HepG2 (cell line): Measurements from ENCODE around the gene PTPN5. TPM values are rescaled to one million over a fixed set of nuclear protein-coding genes. Genes with fewer than 3 reads are reported as not detected.

Source experiments
- ATAC-seq: fragments of 200-7000 bp; cut with Tn5 transposase; 3 replicates; pipeline ENCODE4 v1.9.1; 2020; ENCODE audit warnings: mild to moderate bottlenecking, moderate library complexity
- BruUV-seq: library from RNA; stranded (reverse); fragments of 400-500 nt; replicated peaks from 2 replicates; lab custom pipeline; 2021; lab: Mats Ljungman, UMichigan
- CTCF ChIA-PET: fragments of 300-600 bp; formaldehyde crosslinking; extraction: SDS; loops from one replicate; lab custom pipeline; 2021; ENCODE audit warnings: low total read pairs, inconsistent platforms, low intra/inter-chr PET ratio; lab: Yijun Ruan, JAX
- POLR2A ChIA-PET: fragments of 350-600 bp; sonication (Branson Sonifier 250); formaldehyde crosslinking; loops from one replicate; lab custom pipeline; 2020; ENCODE audit warnings: antibody characterized with exemption, inconsistent platforms; lab: Yijun Ruan, JAX
- DNase-seq: peaks from one replicate; pipeline ENCODE4 v3.0.0-alpha.2; 2015; ENCODE audit warnings: low spot score
- FAIRE-seq: peaks from 3 replicates; lab custom pipeline; 2011; peaks lifted over from hg19 to GRCh38; lab: Jason Lieb, UNC
- H2AFZ ChIP-seq: one replicate; pipeline ENCODE4 v1.6.1; 2011; ENCODE audit warnings: low read length, inconsistent platforms
- H3K27ac ChIP-seq: fragments of 300-600 bp; 3 replicates; pipeline ENCODE4 v1.8.0; 2011; ENCODE audit warnings: mixed run types, mild to moderate bottlenecking, mixed read lengths, low read length, inconsistent platforms; ENCODE audit not compliant: insufficient read depth; ENCODE audit errors: extremely low read length
- H3K27me3 ChIP-seq, 2 experiments: fragments of 200-600 bp in 1 of 2; 2 replicates in 1 of 2; 3 replicates in 1 of 2; pipeline versions ENCODE4 v1.6.0 to v1.8.0; 2011; ENCODE audit warnings: low read length in 2 of 2, mild to moderate bottlenecking in 2 of 2, moderate library complexity in 2 of 2, inconsistent platforms in 1 of 2; ENCODE audit not compliant: insufficient read depth in 2 of 2, control insufficient read depth in 1 of 2
- H3K36me3 ChIP-seq, 2 experiments: fragments of 200-600 bp in 1 of 2; replicated peaks in 1 of 2; 2 replicates in 1 of 2; 3 replicates in 1 of 2; pipeline versions ENCODE4 v1.5.1 to v1.8.0; 2011; ENCODE audit warnings: low read length in 2 of 2, inconsistent platforms in 1 of 2; ENCODE audit not compliant: insufficient read depth in 2 of 2, control insufficient read depth in 1 of 2
- H3K4me1 ChIP-seq: 2 replicates; pipeline ENCODE4 v1.5.1; 2012; ENCODE audit warnings: low read length, inconsistent platforms; ENCODE audit not compliant: insufficient read depth
- H3K4me2 ChIP-seq: 2 replicates; pipeline ENCODE4 v1.6.0; 2011; ENCODE audit warnings: low read depth, low read length, inconsistent platforms
- H3K4me3 ChIP-seq, 3 experiments: fragments of 200-600 bp in 1 of 3; sonication (generic), shearing (Covaris generic) in 1 of 3; replicated peaks in 1 of 3; 2 replicates each; pipeline ENCODE4 v1.5.1; 2011 to 2016; ENCODE audit warnings: low read length in 3 of 3, inconsistent platforms in 2 of 3, low read depth in 2 of 3, mild to moderate bottlenecking in 2 of 3, control low read depth in 1 of 3, mixed read lengths in 1 of 3; ENCODE audit not compliant: insufficient read depth in 1 of 3
- H3K79me2 ChIP-seq: one replicate; pipeline ENCODE4 v1.6.1; 2011; ENCODE audit warnings: low read length, inconsistent platforms; ENCODE audit not compliant: insufficient read depth
- H3K9ac ChIP-seq: 2 replicates; pipeline ENCODE4 v1.6.0; 2011; ENCODE audit warnings: mild to moderate bottlenecking, low read depth, low read length, inconsistent platforms; ENCODE audit not compliant: insufficient read depth
- H3K9me3 ChIP-seq: 2 replicates; pipeline ENCODE4 v1.5.1; 2012; ENCODE audit warnings: mild to moderate bottlenecking, low read length
- H4K20me1 ChIP-seq: 2 replicates; pipeline ENCODE4 v1.6.0; 2011; ENCODE audit warnings: inconsistent platforms, mild to moderate bottlenecking, low read length, moderate library complexity; ENCODE audit not compliant: insufficient read depth
- HDAC1 ChIP-seq: sonication (generic); formaldehyde crosslinking; IDR thresholded peaks from 2 replicates; pipeline ENCODE4 v1.5.1; 2020; ENCODE audit warnings: mild to moderate bottlenecking, missing genetic modification reagents
- MLLT10 ChIP-seq: sonication (generic); formaldehyde crosslinking; IDR thresholded peaks from 2 replicates; pipeline ENCODE4 v1.4.0; 2020; ENCODE audit warnings: missing genetic modification reagents
- MTA1 ChIP-seq: sonication (generic); formaldehyde crosslinking; IDR thresholded peaks from 2 replicates; pipeline ENCODE4 v1.4.0; 2020; ENCODE audit warnings: missing genetic modification reagents, mild to moderate bottlenecking, borderline replicate concordance
- NPAS2 ChIP-seq: sonication (generic); formaldehyde crosslinking; IDR thresholded peaks from 2 replicates; pipeline ENCODE4 v1.8.0; 2022; ENCODE audit warnings: mild to moderate bottlenecking, missing genetic modification reagents, borderline replicate concordance
- RBFOX2 ChIP-seq: fragments of 200-400 bp; formaldehyde crosslinking; IDR thresholded peaks from 2 replicates; pipeline ENCODE4 v1.6.1; 2017; ENCODE audit warnings: low read depth, mild to moderate bottlenecking, low read length
- SMARCC2 ChIP-seq: fragments of 450-650 bp; IDR thresholded peaks from 2 replicates; pipeline ENCODE4 v1.6.1; 2017; ENCODE audit warnings: antibody characterized with exemption, mild to moderate bottlenecking
- ZBTB7A ChIP-seq: sonication (generic); formaldehyde crosslinking; IDR thresholded peaks from 2 replicates; pipeline ENCODE4 v1.8.0; 2022; ENCODE audit warnings: mild to moderate bottlenecking, missing genetic modification reagents
- ZHX2 ChIP-seq, 2 experiments: sonication (generic) in 1 of 2; formaldehyde crosslinking in 1 of 2; IDR thresholded peaks; 2 replicates each; pipeline versions ENCODE4 v1.6.1 to v1.9.0; 2014 to 2022; ENCODE audit warnings: antibody characterized with exemption in 1 of 2, borderline replicate concordance in 1 of 2, inconsistent platforms in 1 of 2, low read depth in 1 of 2, missing genetic modification reagents in 1 of 2
- ZNF232 ChIP-seq: sonication (generic); formaldehyde crosslinking; IDR thresholded peaks from 2 replicates; pipeline ENCODE4 v1.4.0; 2020; ENCODE audit warnings: missing genetic modification reagents, borderline replicate concordance
- ZNF333 ChIP-seq: sonication (generic); formaldehyde crosslinking; IDR thresholded peaks from 2 replicates; pipeline ENCODE4 v1.4.0; 2020; ENCODE audit warnings: mild to moderate bottlenecking, missing genetic modification reagents, borderline replicate concordance
- ZNF652 ChIP-seq: IDR thresholded peaks from 2 replicates; pipeline ENCODE4 v1.6.1; 2016; ENCODE audit warnings: low read depth, borderline replicate concordance
- ZNF737 ChIP-seq: sonication (generic); formaldehyde crosslinking; IDR thresholded peaks from 2 replicates; pipeline ENCODE4 v1.5.0; 2020; ENCODE audit warnings: missing genetic modification reagents, mild to moderate bottlenecking, borderline replicate concordance
- ZNF83 ChIP-seq: sonication (generic); formaldehyde crosslinking; IDR thresholded peaks from 2 replicates; pipeline ENCODE4 v1.4.0; 2020; ENCODE audit warnings: missing genetic modification reagents, mild to moderate bottlenecking, borderline replicate concordance
- ZNF839 ChIP-seq: sonication (generic); formaldehyde crosslinking; IDR thresholded peaks from 2 replicates; pipeline ENCODE4 v1.4.0; 2020; ENCODE audit warnings: missing genetic modification reagents, mild to moderate bottlenecking, borderline replicate concordance
- WGBS: methylation state at CpG from one replicate; pipeline ENCODE4 v1.1.6; 2017; ENCODE audit warnings: low lambda C conversion rate; 5-methylcytosine and 5-hydroxymethylcytosine counted together
- in situ Hi-C: cut with HindIII; loops from 2 replicates; pipeline ENCODE4 v1.10.0; 2017; ENCODE audit warnings: low pct_unique_long_range_greater_than_20kb; ENCODE audit not compliant: extremely low pct_ligation_motif_present
- intact Hi-C: fragments of 100-400 bp; cut with micrococcal nuclease; formaldehyde crosslinking; loops from one replicate; pipeline ENCODE4 v1.10.0; 2022; ENCODE audit not compliant: unreplicated experiment
- polyA plus RNA-seq, 8 experiments: library from polyadenylated mRNA; depleted of rRNA in 3 of 8; stranded (reverse) in 7 of 8; unstranded in 1 of 8; fragments of >200 nt; fragmentation: Illumina TruSeq in 4 of 8; extraction: Trizol in 4 of 8; gene quantifications; 2 replicates each; pipeline versions ENCODE4 v1.2.1 to v1.2.3, GENCODE V29; 2011 to 2016; ENCODE audit warnings: low read depth in 4 of 8, missing spikeins in 1 of 8, mixed read lengths in 1 of 8; ENCODE audit not compliant: insufficient read depth in 1 of 8
- total RNA-seq, 5 experiments: library from RNA; depleted of rRNA; stranded (reverse); fragments of >200 nt; fragmentation: Illumina TruSeq; extraction: Trizol; gene quantifications; 2 replicates each; pipeline ENCODE4 v1.2.3, GENCODE V29; 2016; ENCODE audit warnings: low read depth in 1 of 5
- TF ChIP-seq, protein P1 (sequence below): IDR thresholded peaks from 2 replicates; pipeline ENCODE4 v1.6.1; 2016; ENCODE audit warnings: mild to moderate bottlenecking, missing biosample characterization, missing genetic modification reagents
- TF ChIP-seq, protein P2 (sequence below): conservative IDR thresholded peaks from 2 replicates; pipeline ENCODE4 v1.6.1; 2018; ENCODE audit warnings: missing genetic modification reagents

Gene PTPN5
- total and polyA plus RNA-seq, 2 of the 13 experiments (the other 11 are each of a cell fraction or from before 2014, with no cell fraction given), result not detected

DNA sequence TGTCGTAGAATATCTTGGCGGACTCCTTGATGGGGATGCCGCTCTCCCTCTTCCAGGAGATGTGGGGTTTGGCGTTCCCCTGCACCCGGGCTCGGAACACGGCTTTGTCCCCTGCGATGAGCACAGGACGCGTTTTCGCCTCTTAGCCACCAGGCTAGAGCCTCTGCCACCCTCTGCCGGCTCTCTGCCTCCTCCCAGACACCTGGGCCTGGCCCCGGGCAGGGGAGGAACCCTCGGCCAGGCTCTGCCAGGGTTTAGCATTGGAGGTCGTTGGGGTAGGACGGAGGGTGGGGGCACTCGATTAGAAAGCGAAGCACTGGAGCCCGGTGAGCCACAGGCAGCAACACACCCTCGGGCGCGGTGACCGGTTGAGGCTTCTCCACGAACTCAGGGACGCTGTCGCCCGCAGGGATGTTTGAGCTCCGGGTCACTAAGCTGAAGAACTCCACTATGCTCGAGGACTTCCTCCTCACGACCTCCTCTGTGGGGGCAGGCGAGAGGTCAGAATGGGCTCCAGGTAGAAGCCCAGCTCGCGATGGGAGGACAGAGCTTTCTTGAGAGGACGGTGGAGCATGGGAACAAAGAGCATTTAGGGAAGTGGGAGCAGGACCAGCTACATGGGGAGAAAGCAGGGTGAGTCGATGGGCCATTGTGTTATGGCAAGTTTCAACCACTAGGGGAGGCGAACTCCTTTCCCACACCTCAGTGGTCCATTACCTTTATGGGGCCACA lies 69.9 kb downstream of the PTPN5 start:
- DNase-seq, result no peak
- POLR2A ChIA-PET, result no interaction called here
- Histone ChIP-seq H3K27me3 (peaks cover 4 to 52% of the 10 kb centered on the region in 2 experiments; a peak in 4 of 5 replicates), H3K9ac (no peak overlapping the region), H3K4me2 (peak overlapping the region; percentile 91), H4K20me1 (no peaks in the 10 kb centered on the region), H3K4me3 (peak overlapping the region; percentile 30 to 63 (median 38); a peak in 5 of 6 replicates), H3K79me2 (no peaks in the 10 kb centered on the region), H3K9me3 (no peaks in the 10 kb centered on the region), H3K36me3 (no peaks in the 10 kb centered on the region), H2AFZ (peak overlapping the region; percentile 69), H3K4me1 (peaks cover 24% of the 10 kb centered on the region), H3K27ac (no peak overlapping the region)
- peak; percentile 79 for ATAC-seq
- WGBS, result 13% methylated on average over 18 of the region's 36 CpGs
- in situ Hi-C loops, result no loop called here
- CTCF ChIA-PET, result interaction anchor here (1.1 kb wide), 1 partner anchor 10 kb away, joined by 3 read pairs; no protein-coding TSS in a partner anchor
- intact Hi-C loops, result no loop called here
- peak; percentile 28 for FAIRE-seq
- BruUV-seq, result no TSS peak
- TF ChIP-seq ZNF652 (no peak), MLLT10 (no peak), ZNF333 (no peak), ZNF737 (no peak), NPAS2 (CRISPR knock-in tag) (no peak), ZBTB7A (no peak), ZNF83 (CRISPR knock-in tag) (no peak), ZNF232 (CRISPR knock-in tag) (no peak), ZHX2 (IDR thresholded peaks at IDR 0.05; ENCODE audit: low read depth) (no peak), ZHX2 (CRISPR knock-in tag; IDR thresholded peaks at IDR 0.05; ENCODE audit: borderline replicate concordance) (no peak), HDAC1 (no peak), ZNF839 (CRISPR knock-in tag) (no peak), RBFOX2 (no peak), MTA1 (0 out of 2 replicates have a peak, but pooled peaks have one; percentile 34), SMARCC2 (no peak)
- TF ChIP-seq, protein P1, sequence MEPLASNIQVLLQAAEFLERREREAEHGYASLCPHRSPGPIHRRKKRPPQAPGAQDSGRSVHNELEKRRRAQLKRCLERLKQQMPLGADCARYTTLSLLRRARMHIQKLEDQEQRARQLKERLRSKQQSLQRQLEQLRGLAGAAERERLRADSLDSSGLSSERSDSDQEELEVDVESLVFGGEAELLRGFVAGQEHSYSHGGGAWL, result no peak
- TF ChIP-seq, protein P2, sequence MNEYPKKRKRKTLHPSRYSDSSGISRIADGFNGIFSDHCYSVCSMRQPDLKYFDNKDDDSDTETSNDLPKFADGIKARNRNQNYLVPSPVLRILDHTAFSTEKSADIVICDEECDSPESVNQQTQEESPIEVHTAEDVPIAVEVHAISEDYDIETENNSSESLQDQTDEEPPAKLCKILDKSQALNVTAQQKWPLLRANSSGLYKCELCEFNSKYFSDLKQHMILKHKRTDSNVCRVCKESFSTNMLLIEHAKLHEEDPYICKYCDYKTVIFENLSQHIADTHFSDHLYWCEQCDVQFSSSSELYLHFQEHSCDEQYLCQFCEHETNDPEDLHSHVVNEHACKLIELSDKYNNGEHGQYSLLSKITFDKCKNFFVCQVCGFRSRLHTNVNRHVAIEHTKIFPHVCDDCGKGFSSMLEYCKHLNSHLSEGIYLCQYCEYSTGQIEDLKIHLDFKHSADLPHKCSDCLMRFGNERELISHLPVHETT (CRISPR knock-in tag), result no peak
